Panc1 (cell line): ENCODE results near the gene LDB3.

Experiments
- POLR2AphosphoS5 ChIP-seq: IDR thresholded peaks from 2 replicates; pipeline ENCODE4 v1.6.1; 2012; ENCODE audit warnings: mild to moderate bottlenecking, low read depth, low read length, moderate library complexity
- TF ChIP-seq, protein P1 (sequence below): fragments of 450-650 bp; IDR thresholded peaks from 2 replicates; pipeline ENCODE4 v1.5.1; 2017; ENCODE audit warnings: mild to moderate bottlenecking
- TF ChIP-seq, protein P2 (sequence below), 2 experiments: IDR thresholded peaks; 2 replicates each; pipeline ENCODE4 v1.6.1; 2011 to 2012; ENCODE audit warnings: low read depth in 2 of 2, control low read depth in 1 of 2, low read length in 1 of 2, mild to moderate bottlenecking in 1 of 2, moderate library complexity in 1 of 2; ENCODE audit not compliant: insufficient read depth in 1 of 2

DNA sequence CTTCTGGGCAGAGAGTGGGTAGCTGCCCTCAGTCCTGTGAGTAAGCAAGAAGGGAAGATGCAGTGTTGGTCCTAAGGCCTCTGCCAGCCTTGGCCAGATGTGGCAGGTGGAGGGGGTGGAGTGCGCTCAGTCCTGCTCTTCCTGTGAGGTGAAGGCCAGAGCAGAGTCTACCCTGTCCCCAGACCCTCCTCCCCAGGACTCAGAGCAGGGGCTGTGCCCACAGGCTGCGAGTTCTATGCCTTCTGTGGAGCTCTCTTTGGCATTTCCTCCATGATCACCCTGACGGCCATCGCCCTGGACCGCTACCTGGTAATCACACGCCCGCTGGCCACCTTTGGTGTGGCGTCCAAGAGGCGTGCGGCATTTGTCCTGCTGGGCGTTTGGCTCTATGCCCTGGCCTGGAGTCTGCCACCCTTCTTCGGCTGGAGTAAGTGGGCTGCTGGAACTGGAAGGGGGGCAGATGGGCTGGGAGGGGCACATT, 10.0 kb upstream of the LDB3 start:
- TF ChIP-seq, protein P1, sequence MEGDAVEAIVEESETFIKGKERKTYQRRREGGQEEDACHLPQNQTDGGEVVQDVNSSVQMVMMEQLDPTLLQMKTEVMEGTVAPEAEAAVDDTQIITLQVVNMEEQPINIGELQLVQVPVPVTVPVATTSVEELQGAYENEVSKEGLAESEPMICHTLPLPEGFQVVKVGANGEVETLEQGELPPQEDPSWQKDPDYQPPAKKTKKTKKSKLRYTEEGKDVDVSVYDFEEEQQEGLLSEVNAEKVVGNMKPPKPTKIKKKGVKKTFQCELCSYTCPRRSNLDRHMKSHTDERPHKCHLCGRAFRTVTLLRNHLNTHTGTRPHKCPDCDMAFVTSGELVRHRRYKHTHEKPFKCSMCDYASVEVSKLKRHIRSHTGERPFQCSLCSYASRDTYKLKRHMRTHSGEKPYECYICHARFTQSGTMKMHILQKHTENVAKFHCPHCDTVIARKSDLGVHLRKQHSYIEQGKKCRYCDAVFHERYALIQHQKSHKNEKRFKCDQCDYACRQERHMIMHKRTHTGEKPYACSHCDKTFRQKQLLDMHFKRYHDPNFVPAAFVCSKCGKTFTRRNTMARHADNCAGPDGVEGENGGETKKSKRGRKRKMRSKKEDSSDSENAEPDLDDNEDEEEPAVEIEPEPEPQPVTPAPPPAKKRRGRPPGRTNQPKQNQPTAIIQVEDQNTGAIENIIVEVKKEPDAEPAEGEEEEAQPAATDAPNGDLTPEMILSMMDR = no peak
- TF ChIP-seq POLR2AphosphoS5 = no peak
- TF ChIP-seq, protein P2, sequence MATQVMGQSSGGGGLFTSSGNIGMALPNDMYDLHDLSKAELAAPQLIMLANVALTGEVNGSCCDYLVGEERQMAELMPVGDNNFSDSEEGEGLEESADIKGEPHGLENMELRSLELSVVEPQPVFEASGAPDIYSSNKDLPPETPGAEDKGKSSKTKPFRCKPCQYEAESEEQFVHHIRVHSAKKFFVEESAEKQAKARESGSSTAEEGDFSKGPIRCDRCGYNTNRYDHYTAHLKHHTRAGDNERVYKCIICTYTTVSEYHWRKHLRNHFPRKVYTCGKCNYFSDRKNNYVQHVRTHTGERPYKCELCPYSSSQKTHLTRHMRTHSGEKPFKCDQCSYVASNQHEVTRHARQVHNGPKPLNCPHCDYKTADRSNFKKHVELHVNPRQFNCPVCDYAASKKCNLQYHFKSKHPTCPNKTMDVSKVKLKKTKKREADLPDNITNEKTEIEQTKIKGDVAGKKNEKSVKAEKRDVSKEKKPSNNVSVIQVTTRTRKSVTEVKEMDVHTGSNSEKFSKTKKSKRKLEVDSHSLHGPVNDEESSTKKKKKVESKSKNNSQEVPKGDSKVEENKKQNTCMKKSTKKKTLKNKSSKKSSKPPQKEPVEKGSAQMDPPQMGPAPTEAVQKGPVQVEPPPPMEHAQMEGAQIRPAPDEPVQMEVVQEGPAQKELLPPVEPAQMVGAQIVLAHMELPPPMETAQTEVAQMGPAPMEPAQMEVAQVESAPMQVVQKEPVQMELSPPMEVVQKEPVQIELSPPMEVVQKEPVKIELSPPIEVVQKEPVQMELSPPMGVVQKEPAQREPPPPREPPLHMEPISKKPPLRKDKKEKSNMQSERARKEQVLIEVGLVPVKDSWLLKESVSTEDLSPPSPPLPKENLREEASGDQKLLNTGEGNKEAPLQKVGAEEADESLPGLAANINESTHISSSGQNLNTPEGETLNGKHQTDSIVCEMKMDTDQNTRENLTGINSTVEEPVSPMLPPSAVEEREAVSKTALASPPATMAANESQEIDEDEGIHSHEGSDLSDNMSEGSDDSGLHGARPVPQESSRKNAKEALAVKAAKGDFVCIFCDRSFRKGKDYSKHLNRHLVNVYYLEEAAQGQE (IDR thresholded peaks at IDR 0.05; ENCODE audit: insufficient read depth in 1 of 2, low read depth in 2 of 2, low read length in 1 of 2) = no peak
